Measurements from ENCODE around the gene NXPE4.

Gene NXPE4

DNA sequence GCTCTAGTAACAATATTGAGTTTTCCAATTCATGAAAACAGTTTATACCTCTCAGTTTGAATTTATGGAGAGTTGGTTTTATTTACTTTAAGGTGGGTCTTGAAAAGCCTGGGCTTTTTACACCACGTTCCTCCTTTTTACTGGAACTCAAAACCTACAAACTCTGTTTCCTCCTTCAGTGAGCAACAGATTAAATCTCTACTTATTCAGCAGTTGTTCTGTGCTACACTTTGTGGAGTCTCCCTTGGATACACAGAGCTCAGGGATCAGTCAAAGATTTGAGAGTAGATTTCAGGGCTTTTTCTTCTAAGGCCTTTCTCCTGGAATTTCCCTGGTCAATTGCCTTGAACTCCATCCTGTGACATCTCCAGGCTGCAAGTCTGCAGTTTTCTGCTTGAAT is 39.5 kb downstream of the NXPE4 start:
- DNase-seq, result no peak

DNA sequence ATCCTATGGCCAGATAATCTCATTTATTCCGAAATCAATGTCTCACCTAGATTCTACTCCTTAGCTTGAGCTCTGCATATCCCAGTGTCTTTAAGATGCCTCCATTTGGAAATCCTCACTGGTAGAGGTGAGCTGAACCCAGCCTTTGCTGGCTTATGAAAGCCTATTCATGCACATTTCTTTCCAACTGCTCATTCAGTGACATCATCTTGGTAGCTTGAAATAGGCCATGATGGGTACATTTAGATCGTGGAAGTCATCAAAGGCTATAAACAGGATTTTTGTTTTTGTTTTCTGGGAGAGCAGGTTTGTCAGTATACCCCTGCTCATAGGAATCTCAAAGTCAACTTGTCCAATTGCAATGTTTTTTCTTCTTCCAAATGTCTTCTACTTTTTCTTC is 41.9 kb downstream of the NXPE4 start:
- no peak for DNase-seq

DNA sequence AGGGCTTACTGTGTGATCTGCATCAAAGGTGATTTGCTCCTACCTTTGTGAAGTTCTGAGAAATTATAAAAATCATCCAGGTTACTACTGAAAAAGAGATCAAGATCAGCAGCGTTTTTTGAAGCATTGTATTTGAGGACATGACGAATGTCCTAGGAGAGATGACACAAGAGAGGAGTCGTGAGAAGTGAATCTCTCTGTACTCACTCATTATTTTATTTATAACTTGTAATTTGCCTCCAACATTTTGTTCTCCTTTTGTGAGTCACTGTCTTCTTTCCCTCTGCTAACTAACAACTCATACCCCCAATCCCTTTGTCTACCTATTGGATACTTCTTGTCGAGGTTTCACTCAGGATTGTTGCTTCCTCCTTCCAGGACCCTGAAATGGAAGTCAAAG is 44.5 kb downstream of the NXPE4 start:
- DNase-seq, result no peak

DNA sequence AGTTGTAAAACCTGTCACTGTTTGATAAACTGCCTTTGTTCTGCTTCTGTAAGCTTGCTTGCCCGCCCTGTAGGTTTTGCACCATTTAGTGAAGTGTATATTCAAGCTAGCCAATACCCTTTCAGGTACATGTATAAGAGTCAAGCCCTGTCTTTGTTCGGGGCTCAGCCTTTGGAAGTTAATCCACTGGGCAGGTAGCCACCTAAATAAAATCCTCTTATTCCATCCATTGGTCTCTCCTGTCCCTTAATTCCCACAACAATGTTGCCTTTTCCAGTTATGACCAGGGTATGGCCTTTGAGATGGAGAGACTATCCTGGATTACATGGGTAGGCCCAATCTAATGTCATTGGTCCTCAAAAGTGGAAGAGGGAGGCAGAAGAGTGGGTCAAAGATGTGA is 69.9 kb downstream of the NXPE4 start:
- DNase-seq, result no peak

DNA sequence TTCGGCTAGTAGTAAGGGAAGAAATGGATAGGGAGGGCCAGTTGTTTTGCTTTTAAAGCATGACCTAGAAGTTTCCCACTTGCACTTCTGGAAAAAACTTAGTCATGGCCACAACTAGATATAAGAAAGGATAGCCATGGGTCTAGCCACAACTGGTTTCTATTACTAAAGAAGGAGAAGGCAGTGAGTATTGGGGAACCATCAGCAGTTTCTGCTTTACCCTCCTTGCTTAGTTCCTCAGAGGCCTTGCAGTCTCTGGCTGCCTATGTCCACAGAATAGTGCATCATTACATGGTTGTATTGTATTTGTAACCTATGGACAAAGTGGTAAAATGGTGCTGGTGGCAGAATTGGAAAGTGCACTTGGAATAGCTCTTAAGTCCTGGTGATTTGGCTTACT is 71.5 kb downstream of the NXPE4 start:
- DNase-seq, result no peak

DNA sequence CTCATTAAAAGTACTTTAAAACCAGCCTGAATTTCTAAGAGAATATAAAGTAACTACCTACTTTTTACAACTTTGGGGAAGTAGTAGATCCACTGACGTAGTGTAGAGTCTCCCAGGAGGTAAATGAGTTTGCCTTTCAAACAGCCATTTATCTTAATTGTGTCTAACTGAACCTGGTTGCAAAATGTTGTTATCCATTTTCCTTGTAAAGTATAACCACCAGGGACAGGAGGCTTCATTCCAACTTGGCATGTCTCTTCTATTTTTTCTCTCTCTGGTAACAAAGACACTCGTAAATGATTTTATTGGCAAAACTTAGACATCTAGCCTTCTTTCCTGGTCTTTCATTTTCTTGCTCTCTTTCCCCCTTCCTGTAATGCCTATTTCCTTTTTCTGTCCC is 72.8 kb downstream of the NXPE4 start:
- DNase-seq, result no peak

Measured in activated CD8-positive, alpha-beta memory T cell treated with anti-CD3 and anti-CD28 coated beads, Interleukin-2, amount 50 U/mL, for 4 hours (primary cell).